HG02884 (cell line): ENCODE measurements around the gene LHX6.

ENCODE experiments used
- ATAC-seq: cut with Tn5 transposase; IDR thresholded peaks from one replicate; pipeline ENCODE4 v1.9.1; 2021; ENCODE audit warnings: mild to moderate bottlenecking, moderate library complexity; ENCODE audit not compliant: unreplicated experiment

The LHX6 gene

DNA sequence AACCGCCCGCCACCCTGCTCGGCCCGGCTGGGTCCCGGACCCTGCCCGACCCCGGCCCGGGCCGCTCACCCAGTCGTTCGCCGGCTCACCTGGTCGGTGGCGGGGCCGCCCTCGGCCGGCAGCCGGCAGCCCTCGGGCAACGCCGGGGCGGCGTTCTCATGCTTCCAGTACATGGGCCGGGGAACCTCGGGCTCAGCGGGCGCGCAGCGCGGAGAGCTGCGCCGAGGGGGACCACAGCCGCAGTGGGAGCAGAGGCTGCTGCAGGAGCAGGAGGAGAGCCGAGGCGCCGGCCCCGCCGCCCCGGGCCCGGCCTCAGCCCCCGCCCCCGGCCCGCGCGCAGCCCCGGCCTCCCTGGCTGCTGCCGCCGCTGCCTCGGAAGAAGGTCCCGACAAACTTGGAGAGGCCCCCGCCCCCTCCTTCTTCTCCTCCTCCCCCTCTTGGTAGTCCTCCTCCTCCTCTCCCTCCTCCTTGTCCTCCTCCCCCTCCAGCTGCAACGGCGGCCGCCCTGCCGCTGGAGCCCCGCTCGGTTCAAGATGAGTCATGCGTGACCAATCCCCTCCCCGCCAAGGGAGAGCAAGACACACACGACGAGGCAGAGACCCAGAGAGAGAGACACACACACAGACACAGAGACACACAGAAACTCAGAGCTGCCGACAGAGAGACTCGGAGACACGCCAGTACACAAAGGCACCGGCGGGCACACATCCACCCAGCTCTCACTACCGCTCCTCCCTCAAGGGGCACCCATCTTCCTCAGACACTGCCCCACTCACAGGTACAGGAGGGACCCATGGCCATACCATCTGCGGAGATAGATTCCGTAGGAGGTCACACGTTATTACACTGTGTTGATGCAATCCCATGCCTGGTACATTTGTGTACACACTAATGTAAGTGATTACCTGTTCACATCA, at the start of gene LHX6:
TSS of gene LHX6 (minus strand) at position 390 of the 917 bp plus-strand sequence. CDS start at position 173, 217 bp downstream.
- ATAC-seq = no peak

GRCh38 chr9:122277285-122277897, 48.6 kb upstream of the LHX6 start:
- ATAC-seq = no peak

- no peak for ATAC-seq
These were observed 47.3 kb upstream of the LHX6 start for GRCh38 chr9:122276096-122276495.

- no peak for ATAC-seq
These were observed 45.3 kb upstream of the LHX6 start for GRCh38 chr9:122274055-122274454.

- no peak for ATAC-seq
These were observed 39.5 kb upstream of the LHX6 start for GRCh38 chr9:122268041-122268814.

DNA sequence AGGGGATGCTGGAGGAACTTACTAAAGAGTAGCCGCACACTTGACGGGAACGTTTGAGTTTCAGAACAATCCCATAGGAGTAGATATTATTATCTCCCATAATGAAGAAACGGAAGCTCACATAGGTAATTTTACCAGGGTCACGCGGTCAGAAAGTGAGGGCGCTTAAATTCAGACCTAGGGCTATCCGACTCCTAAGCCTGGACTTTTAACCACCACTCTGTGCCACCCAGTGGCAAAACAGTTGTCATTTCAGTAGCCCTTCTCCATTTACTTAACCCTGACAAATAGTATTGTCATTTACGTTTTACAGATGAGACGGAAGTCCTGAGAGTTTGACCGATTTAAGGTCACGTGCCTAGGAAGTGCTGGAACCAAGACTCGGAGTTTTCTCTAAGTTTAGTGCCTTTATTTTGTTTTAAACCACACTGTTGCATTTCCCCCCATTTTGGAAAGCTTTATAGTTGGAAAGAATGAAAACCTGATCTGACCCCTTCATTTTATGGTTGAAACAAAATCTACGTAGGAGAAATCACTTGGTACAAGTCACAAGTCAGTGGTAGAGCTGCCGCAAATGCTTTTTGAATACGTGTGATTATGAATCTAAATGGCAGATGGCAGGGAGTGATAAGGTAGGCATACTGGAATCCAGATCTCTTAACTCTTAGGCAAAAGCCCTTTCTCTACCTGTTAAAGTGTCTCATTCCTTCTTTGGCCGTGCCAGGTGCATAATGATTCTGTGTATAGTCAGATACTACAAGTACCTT, 36.6 kb upstream of the LHX6 start:
- peak; percentile 24 for ATAC-seq

GRCh38 chr9:122264360-122265148, 35.8 kb upstream of the LHX6 start, which contains the start of the genes MRRF and RBM18:
TSS of gene MRRF (plus strand) at chr9:122264882. CDS start at chr9:122270892, 6,010 bp downstream.
TSS of gene RBM18 (minus strand) at chr9:122264840. CDS start at chr9:122261492, 3,348 bp downstream.
- ATAC-seq = peak; percentile 84

- no peak for ATAC-seq
These were observed 35.1 kb upstream of the LHX6 start for GRCh38 chr9:122263699-122264349.

- ATAC-seq = no peak
These were observed 33.3 kb upstream of the LHX6 start for GRCh38 chr9:122262073-122262472.

GRCh38 chr9:122261469-122261881, 32.7 kb upstream of the LHX6 start:
- no peak for ATAC-seq

- ATAC-seq = no peak
These were observed 30.2 kb upstream of the LHX6 start for GRCh38 chr9:122258886-122259415.

GRCh38 chr9:122256206-122256605, 27.4 kb upstream of the LHX6 start:
- ATAC-seq = no peak

GRCh38 chr9:122254761-122255160, 26.0 kb upstream of the LHX6 start:
- ATAC-seq = no peak

- no peak for ATAC-seq
These were observed 24.0 kb upstream of the LHX6 start for GRCh38 chr9:122252796-122253195.

DNA sequence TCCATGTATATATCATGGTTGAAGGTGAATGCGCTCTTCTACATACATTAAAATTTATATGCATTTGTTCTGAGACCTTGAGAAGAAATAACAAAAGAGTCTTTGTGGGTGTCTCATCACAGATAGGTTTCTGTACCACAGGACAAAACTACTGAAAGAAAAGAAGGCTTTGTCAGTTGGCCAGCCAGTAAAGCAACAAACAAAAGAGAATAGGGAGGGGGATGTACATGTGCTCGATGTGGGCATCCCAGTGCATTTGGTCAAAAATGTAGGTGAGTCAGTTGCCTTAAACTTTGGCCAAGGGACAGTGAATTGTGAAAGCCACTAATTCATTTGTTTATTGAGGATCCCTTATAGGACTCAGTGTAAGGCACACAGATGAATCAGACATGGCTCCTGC, 22.6 kb upstream of the LHX6 start:
- ATAC-seq = no peak

DNA sequence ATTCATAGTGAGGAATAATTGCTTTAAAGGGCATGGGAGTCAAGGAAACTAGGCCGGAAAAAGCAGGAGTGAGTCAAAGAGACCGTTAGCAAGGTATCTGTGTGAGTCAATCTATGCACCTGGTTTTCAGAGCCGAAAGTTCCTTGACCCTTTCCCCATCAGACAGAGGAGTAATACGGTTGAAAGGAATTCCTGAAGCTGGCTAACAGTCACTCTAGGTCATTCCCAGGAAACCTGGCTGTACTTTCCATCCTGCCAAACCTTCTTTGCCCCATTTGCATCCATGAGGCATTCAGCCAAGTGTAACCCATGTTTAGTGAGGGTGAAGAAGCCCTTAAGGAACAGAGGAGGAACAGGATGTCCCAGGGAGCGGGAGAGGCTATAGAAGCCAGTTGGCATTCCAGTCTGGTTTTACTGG, 19.7 kb upstream of the LHX6 start:
- no peak for ATAC-seq

- ATAC-seq = no peak
These were observed 17.9 kb upstream of the LHX6 start for GRCh38 chr9:122246666-122247065.

DNA sequence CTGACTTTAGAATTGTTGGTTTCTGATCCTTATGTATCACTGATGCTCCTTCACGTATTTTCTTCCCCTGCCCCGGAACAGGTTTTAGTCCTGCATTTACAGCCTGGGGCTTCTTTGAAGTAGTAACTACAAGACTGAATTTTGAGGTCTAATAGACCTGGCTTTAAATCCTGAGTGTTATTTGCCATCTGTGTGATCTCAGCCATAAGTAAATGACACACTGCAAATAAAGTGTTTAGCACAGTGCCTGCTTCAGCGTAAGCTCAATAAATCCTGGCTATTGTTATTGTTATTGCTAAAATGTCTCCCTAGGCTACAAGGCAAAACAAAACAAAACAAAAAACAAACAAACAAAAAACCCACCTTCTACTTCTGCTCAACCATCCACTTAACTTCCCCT, 15.6 kb upstream of the LHX6 start:
- no peak for ATAC-seq

DNA sequence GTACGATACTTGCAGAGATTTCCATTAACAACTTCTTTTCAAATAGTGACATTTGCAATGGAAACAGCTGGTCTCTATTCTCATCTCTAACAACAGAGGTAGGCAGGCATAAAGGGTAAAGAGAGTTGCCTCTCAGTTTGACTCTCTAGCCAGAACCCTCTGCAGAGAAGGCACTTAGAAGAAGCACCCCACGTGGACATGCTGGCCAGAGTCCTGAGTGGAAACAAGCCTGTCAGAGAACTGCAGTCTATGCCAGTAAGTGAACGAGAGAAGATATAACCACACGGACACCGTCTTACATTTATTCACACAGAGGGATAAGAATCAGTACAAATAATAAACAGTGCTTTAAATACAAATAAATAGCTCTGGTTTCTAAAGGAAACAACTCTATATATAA, 11.0 kb upstream of the LHX6 start:
- ATAC-seq = no peak
